GM23338 (cell line): ENCODE results near the gene ATXN7L3. TPM values are rescaled to one million over a fixed set of nuclear protein-coding genes. Genes with fewer than 3 reads are reported as not detected.

ENCODE experiments used
- ATAC-seq: fragments of 200-7000 bp; cut with Tn5 transposase; 3 replicates; pipeline ENCODE4 v1.9.1; 2020
- DNase-seq: peaks from one replicate; pipeline ENCODE4 v3.0.0-alpha.2; 2015; ENCODE audit warnings: low spot score
- H2AFZ ChIP-seq: fragments of 200-600 bp; sonication (generic); 2 replicates; pipeline ENCODE4 v1.8.0; 2016; ENCODE audit warnings: antibody characterized with exemption, mild to moderate bottlenecking, moderate library complexity
- H3F3A ChIP-seq: fragments of 200-600 bp; sonication (generic); replicated peaks from 2 replicates; pipeline ENCODE4 v1.8.0; 2017; ENCODE audit warnings: antibody characterized with exemption, mixed run types, low read depth
- H3K27ac ChIP-seq: fragments of 200-600 bp; sonication (generic); 2 replicates; pipeline ENCODE4 v1.6.1; 2016; ENCODE audit warnings: low read depth
- H3K27me3 ChIP-seq: fragments of 200-600 bp; sonication (generic); 2 replicates; pipeline ENCODE4 v1.8.0; 2016; ENCODE audit warnings: mild to moderate bottlenecking, mixed run types, moderate library complexity; ENCODE audit not compliant: insufficient read depth
- H3K36me3 ChIP-seq: fragments of 200-600 bp; sonication (generic); 2 replicates; pipeline ENCODE4 v1.8.0; 2016; ENCODE audit warnings: mild to moderate bottlenecking; ENCODE audit not compliant: insufficient read depth
- H3K4me1 ChIP-seq: fragments of 200-600 bp; sonication (generic); 2 replicates; pipeline ENCODE4 v1.8.0; 2016; ENCODE audit warnings: mild to moderate bottlenecking, moderate library complexity; ENCODE audit not compliant: insufficient read depth
- H3K4me2 ChIP-seq: fragments of 200-600 bp; sonication (generic); 2 replicates; pipeline ENCODE4 v1.7.1; 2017; ENCODE audit warnings: mixed run types
- H3K4me3 ChIP-seq: fragments of 200-600 bp; sonication (generic); 2 replicates; pipeline ENCODE4 v1.6.1; 2016; ENCODE audit warnings: mixed run types
- H3K79me2 ChIP-seq: fragments of 200-600 bp; sonication (generic); replicated peaks from 2 replicates; pipeline ENCODE4 v1.8.0; 2017; ENCODE audit warnings: mild to moderate bottlenecking; ENCODE audit not compliant: insufficient read depth
- H3K9me2 ChIP-seq: fragments of 200-600 bp; sonication (generic); 2 replicates; pipeline ENCODE4 v1.8.0; 2017; ENCODE audit not compliant: insufficient read depth
- H4K20me1 ChIP-seq: fragments of 200-600 bp; sonication (generic); replicated peaks from 2 replicates; pipeline ENCODE4 v1.8.0; 2017; ENCODE audit warnings: mild to moderate bottlenecking; ENCODE audit not compliant: insufficient read depth
- H3K27ac Mint-ChIP-seq: 2 replicates; pipeline ENCODE4 v1.8.0; 2020; ENCODE audit warnings: inconsistent platforms, mild to moderate bottlenecking, moderate library complexity, mixed read lengths
- H3K27me3 Mint-ChIP-seq: 3 replicates; pipeline ENCODE4 v1.8.0; 2022; ENCODE audit warnings: low read depth, mild to moderate bottlenecking, moderate library complexity, mixed read lengths, inconsistent platforms; ENCODE audit not compliant: insufficient read depth, poor library complexity
- H3K36me3 Mint-ChIP-seq: 3 replicates; pipeline ENCODE4 v1.8.0; 2021; ENCODE audit warnings: low read depth, mild to moderate bottlenecking, inconsistent platforms, moderate library complexity, mixed read lengths
- H3K4me1 Mint-ChIP-seq: 3 replicates; pipeline ENCODE4 v1.8.0; 2020; ENCODE audit warnings: mild to moderate bottlenecking, inconsistent platforms, mixed read lengths
- H3K4me3 Mint-ChIP-seq: 3 replicates; pipeline ENCODE4 v1.8.0; 2021; ENCODE audit warnings: moderate library complexity, mild to moderate bottlenecking, inconsistent platforms, mixed read lengths
- H3K9me3 Mint-ChIP-seq: 3 replicates; pipeline ENCODE4 v1.8.0; 2020; ENCODE audit warnings: moderate library complexity, mild to moderate bottlenecking, inconsistent platforms, mixed read lengths
- ETS1 ChIP-seq: IDR thresholded peaks from 2 replicates; pipeline ENCODE4 v1.6.1; 2016; ENCODE audit warnings: antibody characterized with exemption
- EZH2 ChIP-seq: fragments of 200-600 bp; sonication (generic); IDR thresholded peaks from one replicate; pipeline ENCODE4 v1.8.0; 2017; ENCODE audit warnings: antibody characterized with exemption, mild to moderate bottlenecking, low read depth; ENCODE audit not compliant: unreplicated experiment
- JUNB ChIP-seq: IDR thresholded peaks from one replicate; pipeline ENCODE4 v1.6.1; 2016; ENCODE audit warnings: antibody characterized with exemption; ENCODE audit not compliant: unreplicated experiment
- POLR2AphosphoS5 ChIP-seq: IDR thresholded peaks from 2 replicates; pipeline ENCODE4 v1.6.1; 2016; ENCODE audit warnings: antibody characterized with exemption, low read depth
- STAT1 ChIP-seq: IDR thresholded peaks from one replicate; pipeline ENCODE4 v1.6.1; 2016; ENCODE audit warnings: antibody characterized with exemption; ENCODE audit not compliant: unreplicated experiment
- ZNF114 ChIP-seq: fragments of 250-450 bp; sonication (Bioruptor Pico); IDR thresholded peaks from 2 replicates; pipeline ENCODE4 v1.5.0; 2020; ENCODE audit warnings: mild to moderate bottlenecking, moderate library complexity
- ZNF331 ChIP-seq: fragments of 250-450 bp; sonication (Bioruptor Pico); IDR thresholded peaks from 2 replicates; pipeline ENCODE4 v1.5.0; 2020; ENCODE audit warnings: low read depth, mild to moderate bottlenecking, moderate library complexity
- polyA plus RNA-seq: library from polyadenylated mRNA; unstranded; fragments of >200 nt; fragmentation: Nextera tagmentation; extraction: Ambion mirVana; gene quantifications from 2 replicates; pipeline ENCODE4 v1.2.1, GENCODE V29; 2016
- total RNA-seq: library from RNA; depleted of rRNA; stranded (reverse); fragments of >200 nt; shearing (Covaris generic); gene quantifications from 2 replicates; pipeline ENCODE4 v1.2.3, GENCODE V29; 2014
- TF ChIP-seq, protein P1 (sequence below): IDR thresholded peaks from one replicate; pipeline ENCODE4 v1.6.1; 2018; ENCODE audit warnings: antibody characterized with exemption; ENCODE audit not compliant: unreplicated experiment

Gene ATXN7L3
- total and polyA plus RNA-seq, 2 experiments from 2014 or later: 20.6 to 95.0 TPM

DNA sequence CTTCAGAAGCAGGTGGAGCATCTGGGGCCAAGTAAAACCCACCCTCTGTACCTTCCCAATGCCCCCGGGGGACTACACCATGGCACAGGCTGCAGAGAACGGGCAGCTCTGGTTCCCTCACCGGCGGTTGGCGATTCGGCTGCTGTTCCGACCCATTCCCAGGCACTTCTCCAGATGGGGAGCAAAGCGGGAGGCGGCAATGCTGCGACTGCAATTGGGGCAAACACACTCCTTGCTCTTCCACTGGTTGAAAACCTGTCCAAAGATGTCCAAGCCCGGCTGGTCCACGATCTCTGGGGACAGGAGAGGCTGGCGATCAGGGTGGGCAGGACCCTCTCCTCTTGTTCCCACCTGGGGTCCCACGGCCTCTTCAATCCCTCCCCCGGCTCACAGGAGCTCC lies 2.6 kb downstream of the ATXN7L3 start (continued):
- TF ChIP-seq, protein P1, sequence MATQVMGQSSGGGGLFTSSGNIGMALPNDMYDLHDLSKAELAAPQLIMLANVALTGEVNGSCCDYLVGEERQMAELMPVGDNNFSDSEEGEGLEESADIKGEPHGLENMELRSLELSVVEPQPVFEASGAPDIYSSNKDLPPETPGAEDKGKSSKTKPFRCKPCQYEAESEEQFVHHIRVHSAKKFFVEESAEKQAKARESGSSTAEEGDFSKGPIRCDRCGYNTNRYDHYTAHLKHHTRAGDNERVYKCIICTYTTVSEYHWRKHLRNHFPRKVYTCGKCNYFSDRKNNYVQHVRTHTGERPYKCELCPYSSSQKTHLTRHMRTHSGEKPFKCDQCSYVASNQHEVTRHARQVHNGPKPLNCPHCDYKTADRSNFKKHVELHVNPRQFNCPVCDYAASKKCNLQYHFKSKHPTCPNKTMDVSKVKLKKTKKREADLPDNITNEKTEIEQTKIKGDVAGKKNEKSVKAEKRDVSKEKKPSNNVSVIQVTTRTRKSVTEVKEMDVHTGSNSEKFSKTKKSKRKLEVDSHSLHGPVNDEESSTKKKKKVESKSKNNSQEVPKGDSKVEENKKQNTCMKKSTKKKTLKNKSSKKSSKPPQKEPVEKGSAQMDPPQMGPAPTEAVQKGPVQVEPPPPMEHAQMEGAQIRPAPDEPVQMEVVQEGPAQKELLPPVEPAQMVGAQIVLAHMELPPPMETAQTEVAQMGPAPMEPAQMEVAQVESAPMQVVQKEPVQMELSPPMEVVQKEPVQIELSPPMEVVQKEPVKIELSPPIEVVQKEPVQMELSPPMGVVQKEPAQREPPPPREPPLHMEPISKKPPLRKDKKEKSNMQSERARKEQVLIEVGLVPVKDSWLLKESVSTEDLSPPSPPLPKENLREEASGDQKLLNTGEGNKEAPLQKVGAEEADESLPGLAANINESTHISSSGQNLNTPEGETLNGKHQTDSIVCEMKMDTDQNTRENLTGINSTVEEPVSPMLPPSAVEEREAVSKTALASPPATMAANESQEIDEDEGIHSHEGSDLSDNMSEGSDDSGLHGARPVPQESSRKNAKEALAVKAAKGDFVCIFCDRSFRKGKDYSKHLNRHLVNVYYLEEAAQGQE: no peak
- TF ChIP-seq EZH2 (no peak), STAT1 (no peak), ZNF114 (CRISPR knock-in tag) (no peak), POLR2AphosphoS5 (no peak), JUNB (no peak), ZNF331 (CRISPR knock-in tag) (no peak)

DNA sequence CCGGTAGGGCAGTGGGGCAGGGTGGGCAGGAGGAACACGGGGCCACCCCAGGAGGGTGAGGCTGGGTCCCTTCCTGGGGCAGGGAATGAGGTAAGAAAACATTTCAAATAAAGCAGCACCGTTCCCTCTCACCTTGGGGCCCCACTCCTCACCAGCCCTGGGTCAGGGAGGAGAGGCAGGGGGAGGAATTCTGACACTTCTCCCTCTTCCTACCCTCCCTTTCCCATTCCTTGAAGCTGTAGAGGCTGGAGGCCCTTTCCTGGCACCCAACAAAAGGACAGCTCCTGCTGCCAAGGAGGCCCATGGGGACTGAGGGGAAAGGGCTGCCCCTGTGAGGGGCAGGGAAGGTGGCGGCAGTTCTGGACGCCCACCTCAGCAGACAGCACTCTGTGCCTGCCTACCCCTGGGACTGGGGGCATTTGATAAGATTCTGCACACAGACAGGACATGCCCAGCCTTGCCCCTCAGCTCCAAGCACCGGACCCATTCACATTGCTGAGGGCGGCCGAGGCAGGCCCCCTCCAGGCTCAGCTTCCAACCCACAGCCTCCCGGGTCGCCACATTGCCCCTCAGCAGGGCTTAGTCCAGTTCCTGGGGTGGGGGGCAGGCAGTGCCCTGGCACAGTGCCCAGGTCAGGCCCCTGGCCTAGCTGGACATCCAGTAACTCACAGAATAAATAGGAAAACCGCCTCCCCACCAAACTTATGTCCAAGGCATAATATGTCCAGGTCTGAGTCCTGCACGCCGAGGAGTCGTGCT lies 6.2 kb downstream of the ATXN7L3 start:
- peaks cover 10% of the 10 kb centered on the region; the same call in 1 of the 2 replicates for H4K20me1 ChIP-seq
- H3K79me2 ChIP-seq: peaks cover 19% of the 10 kb centered on the region
- H3F3A ChIP-seq: peaks cover 26% of the 10 kb centered on the region; the same call in 1 of the 2 replicates
- H3K4me2 ChIP-seq: no peak overlapping the region
- no peak overlapping the region for H2AFZ ChIP-seq
- no peaks in the 10 kb centered on the region for H3K27me3 ChIP-seq
- Mint-ChIP-seq H3K27ac (no peak overlapping the region), H3K27me3 (peaks cover 15% of the 10 kb centered on the region), H3K9me3 (no peaks in the 10 kb centered on the region), H3K36me3 (peaks cover 72% of the 10 kb centered on the region), H3K4me3 (no peak overlapping the region), H3K4me1 (peaks cover 37% of the 10 kb centered on the region)
- H3K36me3 ChIP-seq: peaks cover 12% of the 10 kb centered on the region
- H3K4me3 ChIP-seq: no peak overlapping the region
- ATAC-seq (no peak), DNase-seq (no peak)
- H3K4me1 ChIP-seq: peaks cover 30% of the 10 kb centered on the region
- H3K9me2 ChIP-seq: no peaks in the 10 kb centered on the region
- H3K27ac ChIP-seq: 0 out of 2 replicates have a peak overlapping the region, but pooled peaks have one; percentile 34
- TF ChIP-seq, protein P1: no peak
- no peak for TF ChIP-seq ETS1
